Ishikawa (cell line): ENCODE measurements around the gene ZDHHC1.

Experiments
- FOXM1 ChIP-seq: IDR thresholded peaks from 2 replicates; pipeline ENCODE4 v1.6.1; 2012; ENCODE audit warnings: low read depth, borderline replicate concordance
- RAD21 ChIP-seq: IDR thresholded peaks from 2 replicates; pipeline ENCODE4 v1.6.1; 2012; ENCODE audit warnings: low read depth
- TAF1 ChIP-seq: IDR thresholded peaks from 2 replicates; pipeline ENCODE4 v1.6.1; 2012; ENCODE audit warnings: low read depth, mild to moderate bottlenecking
- YY1 ChIP-seq: IDR thresholded peaks from 2 replicates; pipeline ENCODE4 v1.6.1; 2012; ENCODE audit warnings: low read depth

DNA sequence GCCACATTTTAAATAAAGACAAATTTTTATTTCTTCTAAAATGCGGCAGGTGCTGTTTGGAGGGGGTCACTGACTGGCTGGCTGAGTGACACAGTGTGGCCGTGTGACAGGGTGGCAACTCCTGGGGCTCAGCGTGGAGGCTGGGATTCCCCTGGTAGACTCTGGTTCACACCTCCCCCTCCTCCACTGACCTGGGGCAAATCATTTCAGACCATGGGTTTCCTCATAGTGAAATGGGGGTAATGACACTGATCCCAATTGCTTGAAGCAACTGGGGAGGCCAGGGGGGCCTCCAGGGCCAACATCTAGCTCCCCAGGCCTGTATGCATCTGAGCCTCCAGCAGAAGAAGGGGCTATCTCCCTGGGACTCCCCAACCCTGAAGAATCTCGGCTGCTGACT, 21.2 kb upstream of the ZDHHC1 start:
- TF ChIP-seq FOXM1, result no peak
- TF ChIP-seq RAD21, result no peak
- no peak for TF ChIP-seq YY1
- TF ChIP-seq TAF1, result no peak
